Rectal smooth muscle tissue (tissue), 1 donor: ENCODE results near the gene HSD17B12.

ENCODE experiments used
- H3K27ac ChIP-seq: one replicate; pipeline ENCODE4 v1.7.0; 2013; ENCODE audit warnings: low read depth, low read length, inconsistent platforms
- H3K27me3 ChIP-seq: one replicate; pipeline ENCODE4 v1.7.0; 2013; ENCODE audit warnings: low read length; ENCODE audit not compliant: control insufficient read depth, insufficient read depth
- H3K36me3 ChIP-seq: one replicate; pipeline ENCODE4 v1.7.0; 2013; ENCODE audit warnings: low read length; ENCODE audit not compliant: control insufficient read depth, insufficient read depth
- H3K4me1 ChIP-seq: one replicate; pipeline ENCODE4 v1.7.0; 2013; ENCODE audit warnings: low read length; ENCODE audit not compliant: control insufficient read depth, insufficient read depth
- H3K4me3 ChIP-seq: one replicate; pipeline ENCODE4 v1.7.0; 2013; ENCODE audit warnings: low read length
- H3K9ac ChIP-seq: one replicate; pipeline ENCODE4 v1.7.0; 2013; ENCODE audit warnings: low read length

The HSD17B12 gene

GRCh38 chr11:43856993-43857392 lies 176.5 kb downstream of the HSD17B12 start:
- no peak overlapping the region for H3K9ac ChIP-seq
- H3K4me1 ChIP-seq, result no peaks in the 10 kb centered on the region
- H3K36me3 ChIP-seq, result peaks cover 3% of the 10 kb centered on the region
- no peak overlapping the region for H3K27ac ChIP-seq
- H3K27me3 ChIP-seq, result no peaks in the 10 kb centered on the region
- no peak overlapping the region for H3K4me3 ChIP-seq

DNA sequence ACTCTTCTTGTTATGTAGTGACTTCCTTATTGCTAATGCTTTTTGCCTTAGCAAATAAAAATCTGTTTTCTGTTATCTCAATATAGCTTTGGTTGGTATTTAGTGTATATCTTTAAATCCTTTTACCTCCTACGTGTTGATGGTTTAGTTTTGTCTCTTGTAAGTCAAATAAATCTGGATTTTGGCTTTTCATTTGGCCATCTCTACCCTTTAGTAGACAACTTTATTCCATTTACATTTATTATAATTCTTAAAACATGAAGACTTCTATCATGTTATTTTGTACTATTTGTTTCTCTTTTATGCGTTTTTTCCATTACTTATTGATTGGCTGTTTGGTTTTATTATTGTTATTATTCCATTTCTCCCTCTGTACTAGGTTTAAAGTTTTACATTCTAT lies 180.6 kb downstream of the HSD17B12 start:
- H3K4me3 ChIP-seq, result no peak overlapping the region
- no peaks in the 10 kb centered on the region for H3K4me1 ChIP-seq
- no peak overlapping the region for H3K9ac ChIP-seq
- no peak overlapping the region for H3K27ac ChIP-seq
- no peaks in the 10 kb centered on the region for H3K27me3 ChIP-seq
- H3K36me3 ChIP-seq, result no peaks in the 10 kb centered on the region

- Histone ChIP-seq H3K9ac (no peak overlapping the region), H3K36me3 (no peaks in the 10 kb centered on the region), H3K4me3 (no peak overlapping the region), H3K27me3 (peaks cover 6% of the 10 kb centered on the region), H3K27ac (no peak overlapping the region), H3K4me1 (no peaks in the 10 kb centered on the region)
These were observed 186.0 kb downstream of the HSD17B12 start for GRCh38 chr11:43866520-43866919.

- peaks cover 6% of the 10 kb centered on the region for H3K27me3 ChIP-seq
- H3K4me1 ChIP-seq, result no peaks in the 10 kb centered on the region
- no peak overlapping the region for H3K4me3 ChIP-seq
- H3K9ac ChIP-seq, result no peak overlapping the region
- no peaks in the 10 kb centered on the region for H3K36me3 ChIP-seq
- H3K27ac ChIP-seq, result no peak overlapping the region
These were observed 186.4 kb downstream of the HSD17B12 start for GRCh38 chr11:43866969-43867368.

DNA sequence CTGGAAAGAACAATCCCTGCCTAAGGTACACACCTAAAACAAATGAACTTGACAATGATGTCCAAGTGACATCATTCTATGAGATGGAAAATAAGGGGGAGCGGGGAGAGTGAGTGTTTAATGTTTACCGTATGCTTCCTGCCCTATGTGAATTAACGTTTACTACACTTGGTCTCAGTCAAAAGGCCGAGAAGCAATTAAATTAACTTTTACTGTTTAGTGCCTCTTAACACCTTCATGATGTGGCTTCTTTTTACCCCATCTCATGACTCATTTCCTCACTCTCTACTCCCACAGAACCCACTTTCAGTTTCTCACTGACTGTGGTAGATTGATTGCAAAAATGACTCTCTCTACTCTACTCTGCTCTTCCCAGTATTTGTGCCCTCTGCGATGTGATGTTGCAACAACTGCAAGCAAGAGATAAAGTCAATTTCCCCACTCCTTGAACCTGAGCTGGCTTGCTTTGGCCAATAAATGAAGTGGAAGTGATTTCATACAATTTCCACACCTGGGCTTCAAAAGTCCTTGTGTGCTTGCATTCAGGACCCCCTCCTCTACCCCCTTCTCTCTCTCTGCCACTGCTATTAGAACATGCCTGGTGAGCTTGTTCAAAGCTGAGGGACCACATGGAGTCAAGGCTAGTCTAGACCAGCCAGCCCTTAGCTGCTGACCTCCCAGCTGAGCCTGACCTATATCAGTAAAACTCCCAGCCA lies 188.5 kb downstream of the HSD17B12 start:
- Histone ChIP-seq H3K4me1 (no peaks in the 10 kb centered on the region), H3K27ac (no peak overlapping the region), H3K36me3 (no peaks in the 10 kb centered on the region), H3K9ac (no peak overlapping the region), H3K4me3 (no peak overlapping the region), H3K27me3 (peaks cover 6% of the 10 kb centered on the region)

- H3K4me3 ChIP-seq, result no peak overlapping the region
- H3K27me3 ChIP-seq, result peaks cover 6% of the 10 kb centered on the region
- H3K9ac ChIP-seq, result no peak overlapping the region
- H3K27ac ChIP-seq, result no peak overlapping the region
- no peaks in the 10 kb centered on the region for H3K4me1 ChIP-seq
- H3K36me3 ChIP-seq, result no peaks in the 10 kb centered on the region
These were observed 190.5 kb downstream of the HSD17B12 start for GRCh38 chr11:43871051-43871450.

DNA sequence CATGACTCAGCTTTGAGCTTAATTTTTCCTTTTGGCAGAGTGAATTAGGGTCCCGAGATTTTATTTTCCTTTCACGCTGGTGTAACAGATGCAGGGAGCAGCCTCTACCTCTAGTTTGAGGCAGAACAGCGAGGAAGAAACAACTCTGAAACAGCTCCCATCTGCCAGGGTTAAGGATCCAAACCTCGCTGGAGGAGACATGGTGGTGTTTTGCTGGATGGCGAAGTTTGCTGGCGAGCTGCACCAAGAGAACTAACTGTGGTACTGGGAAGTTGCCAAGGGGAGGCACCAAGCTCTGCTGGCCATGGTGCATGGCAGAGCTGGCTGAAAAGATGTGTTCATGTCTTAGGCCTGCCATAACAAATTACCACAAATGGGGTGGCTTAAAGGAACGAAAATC lies 192.5 kb downstream of the HSD17B12 start:
- Histone ChIP-seq H3K27me3 (peaks cover 6% of the 10 kb centered on the region), H3K4me1 (no peaks in the 10 kb centered on the region), H3K9ac (no peak overlapping the region), H3K4me3 (no peak overlapping the region), H3K27ac (no peak overlapping the region), H3K36me3 (no peaks in the 10 kb centered on the region)

GRCh38 chr11:43874078-43874477 lies 193.5 kb downstream of the HSD17B12 start:
- Histone ChIP-seq H3K27me3 (peaks cover 6% of the 10 kb centered on the region), H3K27ac (no peak overlapping the region), H3K4me3 (no peak overlapping the region), H3K36me3 (no peaks in the 10 kb centered on the region), H3K4me1 (no peaks in the 10 kb centered on the region), H3K9ac (no peak overlapping the region)

DNA sequence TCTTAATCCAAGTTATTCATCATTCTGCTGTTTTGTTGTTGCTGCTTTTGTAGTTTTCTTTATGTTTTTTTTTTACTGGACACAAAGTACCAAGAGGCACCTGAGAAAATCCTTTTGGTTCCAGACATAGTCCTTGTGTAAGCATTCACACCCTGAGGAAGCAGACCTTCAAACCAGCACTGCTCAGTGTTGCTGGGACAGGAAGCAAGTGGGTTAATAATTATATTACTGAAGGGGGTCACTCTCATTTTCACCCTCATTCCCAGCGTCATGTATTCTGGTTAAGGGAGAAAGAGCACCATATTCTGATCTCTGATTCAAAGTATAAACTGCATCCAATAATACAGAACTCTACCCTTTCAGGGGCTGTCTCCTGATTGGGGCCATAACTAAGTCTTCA lies 194.2 kb downstream of the HSD17B12 start:
- Histone ChIP-seq H3K4me3 (no peak overlapping the region), H3K27ac (no peak overlapping the region), H3K9ac (no peak overlapping the region), H3K36me3 (no peaks in the 10 kb centered on the region), H3K27me3 (peaks cover 6% of the 10 kb centered on the region), H3K4me1 (no peaks in the 10 kb centered on the region)

GRCh38 chr11:43879789-43880639 lies 199.5 kb downstream of the HSD17B12 start:
- H3K27ac ChIP-seq, result no peak overlapping the region
- peak overlapping the region; percentile 78 for H3K4me3 ChIP-seq
- H3K27me3 ChIP-seq, result no peaks in the 10 kb centered on the region
- H3K4me1 ChIP-seq, result peaks cover 12% of the 10 kb centered on the region
- no peaks in the 10 kb centered on the region for H3K36me3 ChIP-seq
- H3K9ac ChIP-seq, result no peak overlapping the region

- peaks cover 12% of the 10 kb centered on the region for H3K4me1 ChIP-seq
- H3K9ac ChIP-seq, result peak within 1 kb of the TSS; percentile 26
- H3K27me3 ChIP-seq, result no peaks in the 10 kb centered on the region
- H3K36me3 ChIP-seq, result peaks cover under 1% of the 10 kb centered on the region
- peak within 1 kb of the TSS; percentile 66 for H3K27ac ChIP-seq
- peak within 1 kb of the TSS; percentile 78 for H3K4me3 ChIP-seq
These were observed 200.2 kb downstream of the HSD17B12 start, which contains the start of gene ALKBH3 for GRCh38 chr11:43880640-43881159. Gene ALKBH3 (plus strand): TSS chr11:43880831. CDS start chr11:43882653, 1,822 bp downstream.

- Histone ChIP-seq H3K9ac (no peak overlapping the region), H3K27ac (no peak overlapping the region), H3K27me3 (no peaks in the 10 kb centered on the region), H3K4me1 (no peaks in the 10 kb centered on the region), H3K36me3 (peaks cover 15% of the 10 kb centered on the region), H3K4me3 (no peak overlapping the region)
These were observed 212.3 kb downstream of the HSD17B12 start for GRCh38 chr11:43892851-43893250.
